ENCODE measurements around the gene NFKBIZ.
A peak's percentile ranks its signal among the peaks of the same experiment; 100 is the strongest.

NFKBIZ gene

DNA sequence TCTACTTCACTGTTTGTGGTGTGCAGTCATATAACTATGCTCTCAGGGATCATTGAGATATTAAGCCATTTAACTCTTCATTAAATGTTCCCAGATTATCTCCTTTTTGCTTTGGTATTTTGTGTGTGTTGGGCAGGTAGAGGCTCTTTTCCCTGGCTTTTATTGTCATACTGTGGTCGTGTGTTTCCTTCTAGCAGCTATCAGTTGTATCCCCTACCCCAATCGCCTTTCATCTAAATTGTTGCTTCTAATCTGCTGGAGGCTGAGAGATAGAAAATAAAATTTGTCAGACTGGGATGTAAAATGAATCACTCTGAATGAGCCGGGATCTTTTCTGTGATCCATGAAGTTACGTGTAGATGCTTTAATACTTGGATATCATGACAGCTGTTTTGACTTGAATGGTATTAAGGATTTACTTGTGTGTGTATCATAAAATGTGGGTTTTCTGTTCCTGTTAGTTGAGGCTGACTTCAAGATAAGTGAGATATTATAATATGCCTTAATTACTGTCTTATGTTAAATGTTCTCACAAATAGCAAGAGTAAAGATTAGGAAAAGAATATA lies 9.2 kb downstream of the NFKBIZ start:
- H2BK5ac ChIP-seq (ENCODE audit: low read depth, low read length, poor library complexity, severe bottlenecking): no peak overlapping the region
- H3K18ac ChIP-seq (ENCODE audit: low read depth in 1 of 2, low read length in 2 of 2): no peak overlapping the region
- H3K4me2 ChIP-seq (ENCODE audit: low read length, poor library complexity, severe bottlenecking): peak overlapping the region; percentile 52
- no peak overlapping the region for H2AK5ac ChIP-seq (ENCODE audit: low read length, severe bottlenecking)
- H3K4ac ChIP-seq (ENCODE audit: low read depth in 1 of 2, low read length in 2 of 2): no peak overlapping the region
- H3K14ac ChIP-seq (ENCODE audit: low read length in 2 of 2): no peak overlapping the region
- DNase-seq: peak; percentile 37
- peaks cover 14 to 85% of the 10 kb centered on the region in 2 experiments for H3K36me3 ChIP-seq (ENCODE audit: control insufficient read depth in 1 of 2, insufficient read depth in 2 of 2, low read depth in 1 of 2, low read length in 2 of 2)
- H3K9ac ChIP-seq (ENCODE audit: low read length): no peak overlapping the region
- no peak overlapping the region for H2AFZ ChIP-seq (ENCODE audit: low read depth, low read length)
- H3K4me1 ChIP-seq (ENCODE audit: control insufficient read depth, insufficient read depth, low read depth, low read length): peaks cover 7% of the 10 kb centered on the region
- no peaks in the 10 kb centered on the region for H3K9me3 ChIP-seq (ENCODE audit: control insufficient read depth, low read length)
- no peak overlapping the region for H4K8ac ChIP-seq (ENCODE audit: low read length)
- no peak overlapping the region for H2BK12ac ChIP-seq (ENCODE audit: low read length in 2 of 2)
- no peak overlapping the region for H3K4me3 ChIP-seq (ENCODE audit: insufficient read depth in 1 of 2, low read depth in 1 of 2, low read length in 2 of 2)
- H3K23ac ChIP-seq (ENCODE audit: low read length in 2 of 2): no peak overlapping the region
- no peak overlapping the region for H2BK15ac ChIP-seq (ENCODE audit: low read depth, poor library complexity, severe bottlenecking)
- peak overlapping the region; percentile 73 for H3K27ac ChIP-seq (ENCODE audit: low read length, poor library complexity, severe bottlenecking)
- no peaks in the 10 kb centered on the region for H3K79me1 ChIP-seq (replicated peaks; ENCODE audit: low read length, poor library complexity, severe bottlenecking)
- H4K91ac ChIP-seq (ENCODE audit: low read length): no peak overlapping the region
- over 99% methylated on average over 4 of the region's 4 CpGs for WGBS
- H3K27me3 ChIP-seq (ENCODE audit: control insufficient read depth in 1 of 2, insufficient read depth in 1 of 2, low read length in 2 of 2): no peaks in the 10 kb centered on the region
- no peak overlapping the region for H2BK120ac ChIP-seq (ENCODE audit: low read depth, low read length)

DNA sequence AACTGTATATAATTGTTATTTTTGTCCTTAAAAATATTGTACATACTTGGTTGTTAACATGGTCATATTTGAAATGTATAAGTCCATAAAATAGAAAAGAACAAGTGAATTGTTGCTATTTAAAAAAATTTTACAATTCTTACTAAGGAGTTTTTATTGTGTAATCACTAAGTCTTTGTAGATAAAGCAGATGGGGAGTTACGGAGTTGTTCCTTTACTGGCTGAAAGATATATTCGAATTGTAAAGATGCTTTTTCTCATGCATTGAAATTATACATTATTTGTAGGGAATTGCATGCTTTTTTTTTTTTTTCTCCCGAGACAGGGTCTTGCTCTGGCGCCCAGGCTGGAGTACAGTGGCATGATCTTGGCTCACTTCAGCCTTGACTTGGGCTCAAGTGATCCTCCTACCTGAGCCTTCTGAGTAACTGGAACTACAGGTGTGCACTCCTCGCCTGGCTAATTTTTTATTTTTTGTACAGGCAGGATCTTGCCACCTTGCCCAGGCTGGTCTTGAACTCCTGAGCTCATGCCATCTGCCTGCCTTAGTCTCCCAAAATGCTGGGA lies 10.7 kb downstream of the NFKBIZ start:
- Histone ChIP-seq H3K36me3 (ENCODE audit: control insufficient read depth in 1 of 2, insufficient read depth in 2 of 2, low read depth in 1 of 2, low read length in 2 of 2) (peaks cover 11 to 71% of the 10 kb centered on the region in 2 experiments), H3K4ac (ENCODE audit: low read depth in 1 of 2, low read length in 2 of 2) (no peak overlapping the region), H2BK5ac (ENCODE audit: low read depth, low read length, poor library complexity, severe bottlenecking) (peak overlapping the region; percentile 57), H2AK5ac (ENCODE audit: low read length, severe bottlenecking) (no peak overlapping the region), H2BK12ac (ENCODE audit: low read length in 2 of 2) (no peak overlapping the region), H3K14ac (ENCODE audit: low read length in 2 of 2) (no peak overlapping the region), H3K79me1 (replicated peaks; ENCODE audit: low read length, poor library complexity, severe bottlenecking) (no peaks in the 10 kb centered on the region), H3K9ac (ENCODE audit: low read length) (no peak overlapping the region), H3K4me2 (ENCODE audit: low read length, poor library complexity, severe bottlenecking) (no peak overlapping the region), H3K9me3 (ENCODE audit: control insufficient read depth, low read length) (no peaks in the 10 kb centered on the region), H4K91ac (ENCODE audit: low read length) (no peak overlapping the region), H4K8ac (ENCODE audit: low read length) (no peak overlapping the region), H2BK15ac (ENCODE audit: low read depth, poor library complexity, severe bottlenecking) (no peak overlapping the region), H3K23ac (ENCODE audit: low read length in 2 of 2) (no peak overlapping the region), H3K27ac (ENCODE audit: low read length, poor library complexity, severe bottlenecking) (peak overlapping the region; percentile 67), H2BK120ac (ENCODE audit: low read depth, low read length) (no peak overlapping the region), H3K18ac (ENCODE audit: low read depth in 1 of 2, low read length in 2 of 2) (no peak overlapping the region), H3K4me3 (ENCODE audit: insufficient read depth in 1 of 2, low read depth in 1 of 2, low read length in 2 of 2) (no peak overlapping the region), H3K27me3 (ENCODE audit: control insufficient read depth in 1 of 2, insufficient read depth in 1 of 2, low read length in 2 of 2) (no peaks in the 10 kb centered on the region), H3K4me1 (ENCODE audit: control insufficient read depth, insufficient read depth, low read depth, low read length) (peaks cover 6% of the 10 kb centered on the region), H2AFZ (ENCODE audit: low read depth, low read length) (no peak overlapping the region)
- WGBS: 95% methylated on average over 5 of the region's 5 CpGs
- peak; percentile 40 for DNase-seq

DNA sequence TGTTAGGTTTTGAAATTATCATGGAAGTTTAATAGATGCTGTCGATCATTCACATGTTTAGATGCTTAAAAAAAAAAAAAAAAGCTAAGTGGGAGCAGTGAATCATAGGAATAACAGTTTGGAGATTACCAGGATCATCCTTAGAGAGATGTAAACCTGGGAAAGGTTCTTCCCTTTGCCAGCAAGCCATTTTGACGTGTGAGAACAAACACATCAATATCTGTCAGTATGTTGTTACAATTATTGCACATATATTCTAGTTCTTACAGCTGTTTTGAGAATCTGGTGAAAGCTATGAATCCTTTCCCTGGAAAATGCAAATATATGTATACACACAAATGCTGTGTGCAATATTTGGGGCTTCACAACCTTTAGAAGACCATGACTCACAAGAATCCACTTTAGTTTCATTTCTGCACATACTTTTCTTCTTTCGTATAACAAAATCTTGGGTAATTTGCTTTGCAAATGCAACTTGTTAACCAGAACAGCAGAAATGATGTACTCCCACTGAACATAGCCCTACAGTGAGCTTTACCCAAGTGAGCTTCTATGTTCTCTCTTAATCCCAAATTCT lies 12.0 kb downstream of the NFKBIZ start:
- Histone ChIP-seq H2BK15ac (ENCODE audit: low read depth, poor library complexity, severe bottlenecking) (no peak overlapping the region), H3K4me3 (ENCODE audit: insufficient read depth in 1 of 2, low read depth in 1 of 2, low read length in 2 of 2) (no peak overlapping the region), H3K27me3 (ENCODE audit: control insufficient read depth in 1 of 2, insufficient read depth in 1 of 2, low read length in 2 of 2) (no peaks in the 10 kb centered on the region), H3K14ac (ENCODE audit: low read length in 2 of 2) (no peak overlapping the region), H3K4me1 (ENCODE audit: control insufficient read depth, insufficient read depth, low read depth, low read length) (peaks cover 5% of the 10 kb centered on the region), H3K18ac (ENCODE audit: low read depth in 1 of 2, low read length in 2 of 2) (no peak overlapping the region), H3K4ac (ENCODE audit: low read depth in 1 of 2, low read length in 2 of 2) (no peak overlapping the region), H4K8ac (ENCODE audit: low read length) (no peak overlapping the region), H3K23ac (ENCODE audit: low read length in 2 of 2) (no peak overlapping the region), H2BK5ac (ENCODE audit: low read depth, low read length, poor library complexity, severe bottlenecking) (no peak overlapping the region), H3K27ac (ENCODE audit: low read length, poor library complexity, severe bottlenecking) (peak overlapping the region; percentile 70), H3K4me2 (ENCODE audit: low read length, poor library complexity, severe bottlenecking) (no peak overlapping the region), H3K36me3 (ENCODE audit: control insufficient read depth in 1 of 2, insufficient read depth in 2 of 2, low read depth in 1 of 2, low read length in 2 of 2) (peaks cover 10 to 59% of the 10 kb centered on the region in 2 experiments), H2AK5ac (ENCODE audit: low read length, severe bottlenecking) (no peak overlapping the region), H2BK120ac (ENCODE audit: low read depth, low read length) (no peak overlapping the region), H3K9me3 (ENCODE audit: control insufficient read depth, low read length) (no peaks in the 10 kb centered on the region), H3K79me1 (replicated peaks; ENCODE audit: low read length, poor library complexity, severe bottlenecking) (no peaks in the 10 kb centered on the region), H2AFZ (ENCODE audit: low read depth, low read length) (no peak overlapping the region), H2BK12ac (ENCODE audit: low read length in 2 of 2) (no peak overlapping the region), H3K9ac (ENCODE audit: low read length) (no peak overlapping the region), H4K91ac (ENCODE audit: low read length) (no peak overlapping the region)
- DNase-seq: peak; percentile 83
- 82% methylated on average over 2 of the region's 3 CpGs for WGBS

DNA sequence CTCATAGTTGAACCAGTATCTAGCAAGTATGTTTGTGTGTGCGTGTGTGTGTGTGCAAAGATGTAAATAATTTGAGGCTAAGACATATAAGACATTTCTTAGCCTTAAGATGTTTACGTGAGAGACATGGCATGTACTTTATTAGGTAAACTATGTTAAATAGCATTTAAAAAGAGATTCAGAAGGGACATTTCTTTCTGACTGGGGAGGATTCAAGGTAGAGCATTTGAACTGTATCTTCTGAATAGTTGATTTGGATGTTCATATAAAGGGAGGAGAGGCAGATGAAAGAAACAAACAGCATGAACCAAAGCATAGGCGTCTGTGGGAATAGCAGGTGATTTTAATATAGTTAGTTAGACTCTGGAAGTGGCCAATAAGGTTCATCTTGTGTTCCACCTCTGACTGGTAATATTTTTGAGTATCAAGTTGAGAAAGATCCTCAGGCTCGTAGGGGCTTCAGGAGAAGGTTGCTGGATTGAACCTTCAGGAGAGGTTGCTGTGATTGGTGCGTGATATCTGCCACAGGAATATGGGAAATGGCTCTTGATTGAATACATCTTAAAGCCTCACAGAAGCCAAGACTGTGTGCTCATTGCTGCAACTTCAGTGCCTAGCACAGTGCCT lies 12.6 kb downstream of the NFKBIZ start:
- no peak overlapping the region for H2AFZ ChIP-seq (ENCODE audit: low read depth, low read length)
- H3K23ac ChIP-seq (ENCODE audit: low read length in 2 of 2): no peak overlapping the region
- H3K9ac ChIP-seq (ENCODE audit: low read length): no peak overlapping the region
- no peak overlapping the region for H3K18ac ChIP-seq (ENCODE audit: low read depth in 1 of 2, low read length in 2 of 2)
- H2BK15ac ChIP-seq (ENCODE audit: low read depth, poor library complexity, severe bottlenecking): no peak overlapping the region
- peak overlapping the region; percentile 70 for H3K27ac ChIP-seq (ENCODE audit: low read length, poor library complexity, severe bottlenecking)
- H3K4ac ChIP-seq (ENCODE audit: low read depth in 1 of 2, low read length in 2 of 2): no peak overlapping the region
- DNase-seq: peak; percentile 66
- H3K4me3 ChIP-seq (ENCODE audit: insufficient read depth in 1 of 2, low read depth in 1 of 2, low read length in 2 of 2): no peak overlapping the region
- 86% methylated on average over 5 of the region's 5 CpGs for WGBS
- H2BK120ac ChIP-seq (ENCODE audit: low read depth, low read length): no peak overlapping the region
- H3K14ac ChIP-seq (ENCODE audit: low read length in 2 of 2): no peak overlapping the region
- no peak overlapping the region for H2BK5ac ChIP-seq (ENCODE audit: low read depth, low read length, poor library complexity, severe bottlenecking)
- peaks cover 9 to 53% of the 10 kb centered on the region in 2 experiments for H3K36me3 ChIP-seq (ENCODE audit: control insufficient read depth in 1 of 2, insufficient read depth in 2 of 2, low read depth in 1 of 2, low read length in 2 of 2)
- H3K79me1 ChIP-seq (replicated peaks; ENCODE audit: low read length, poor library complexity, severe bottlenecking): no peaks in the 10 kb centered on the region
- H3K27me3 ChIP-seq (ENCODE audit: control insufficient read depth in 1 of 2, insufficient read depth in 1 of 2, low read length in 2 of 2): no peaks in the 10 kb centered on the region
- no peak overlapping the region for H2BK12ac ChIP-seq (ENCODE audit: low read length in 2 of 2)
- no peaks in the 10 kb centered on the region for H3K9me3 ChIP-seq (ENCODE audit: control insufficient read depth, low read length)
- peaks cover 6% of the 10 kb centered on the region for H3K4me1 ChIP-seq (ENCODE audit: control insufficient read depth, insufficient read depth, low read depth, low read length)
- H3K4me2 ChIP-seq (ENCODE audit: low read length, poor library complexity, severe bottlenecking): no peak overlapping the region
- no peak overlapping the region for H4K91ac ChIP-seq (ENCODE audit: low read length)
- no peak overlapping the region for H2AK5ac ChIP-seq (ENCODE audit: low read length, severe bottlenecking)
- no peak overlapping the region for H4K8ac ChIP-seq (ENCODE audit: low read length)

Measured in mesenchymal stem cell (in vitro differentiated cells and primary cell).